NK-92 treated with Interleukin-12 subunit alpha and Interleukin-12 subunit beta, amount 100 ng/mL, for 24 hours (cell line): ENCODE measurements around the gene EXOC1L.

Experiments used
- DNase-seq: peaks from one replicate; lab custom pipeline; 2025; lab: John Stamatoyannopoulos, UW

The EXOC1L gene

DNA sequence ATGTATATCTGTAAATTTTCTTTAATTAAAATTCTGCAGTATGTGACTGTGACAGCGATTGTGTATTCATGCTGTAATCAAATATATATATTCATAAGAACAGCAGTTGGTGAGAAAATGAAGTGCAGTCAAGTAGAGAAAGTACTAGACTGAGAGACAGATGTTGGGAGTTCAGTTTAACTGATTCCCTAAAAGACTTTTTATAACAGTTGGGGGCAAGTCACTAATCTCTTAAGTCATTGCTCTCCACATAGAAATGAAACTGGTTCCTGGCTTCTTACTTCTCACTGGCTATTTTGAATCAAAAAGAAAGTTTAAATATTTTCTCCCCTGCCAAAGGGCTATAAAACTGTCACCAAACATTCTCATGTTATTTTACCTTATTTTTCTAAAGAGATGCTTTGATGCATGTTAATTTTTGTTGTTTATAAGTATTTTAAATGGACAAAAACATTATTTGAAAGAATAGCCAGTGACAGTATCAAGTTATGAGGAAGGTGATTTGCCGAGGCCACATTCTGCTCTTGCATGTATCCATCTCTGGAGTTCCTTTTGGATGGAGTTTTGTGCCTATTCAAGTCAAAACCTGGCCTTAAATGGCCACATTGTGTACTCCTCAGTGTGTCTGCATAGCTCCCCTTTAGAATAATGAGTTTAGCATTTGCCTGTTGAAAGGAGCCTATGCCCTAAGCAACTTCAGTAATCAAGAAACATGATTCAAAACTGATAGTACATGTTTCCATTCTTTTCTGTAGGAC lies 64.7 kb downstream of the EXOC1L start:
- DNase-seq, result no peak

DNA sequence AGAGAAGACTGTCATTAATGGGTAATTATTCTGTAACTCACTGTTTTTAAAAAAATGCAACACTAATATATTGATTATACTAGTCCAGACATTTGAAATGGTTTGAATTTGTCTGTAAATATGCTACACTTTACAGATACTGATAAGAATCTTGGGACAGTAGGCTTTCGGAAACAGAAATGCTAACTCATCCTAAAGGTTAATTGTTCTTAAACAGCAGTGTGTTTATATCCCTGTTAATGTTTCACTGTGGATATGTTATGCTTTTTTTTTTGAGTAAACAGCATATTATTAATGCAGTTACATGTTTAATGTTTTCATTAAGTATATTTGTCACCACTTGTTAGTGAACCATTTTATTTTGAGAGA lies 65.2 kb downstream of the EXOC1L start:
- DNase-seq, result no peak
